ENCODE results near the gene GGCX.
A peak's percentile ranks its signal among the peaks of the same experiment; 100 is the strongest.

The GGCX gene

GRCh38 chr2:85540133-85540648 is 21.1 kb downstream of the GGCX start:
- Histone ChIP-seq H3K4me2 (ENCODE audit: insufficient read depth, low read length) (peak overlapping the region; percentile 75), H3K36me3 (ENCODE audit: insufficient read depth, low read length) (peaks cover 62% of the 10 kb centered on the region), H3K4me1 (ENCODE audit: insufficient read depth, low read length) (peaks cover 45% of the 10 kb centered on the region), H4K20me1 (ENCODE audit: insufficient read depth, low read length) (peaks cover 51% of the 10 kb centered on the region), H3K9me3 (ENCODE audit: insufficient read depth, low read length, severe bottlenecking) (no peaks in the 10 kb centered on the region), H3K9ac (ENCODE audit: low read depth, low read length) (peak overlapping the region; percentile 95), H3K79me2 (ENCODE audit: insufficient read depth, low read length) (peaks cover 67% of the 10 kb centered on the region), H3K27ac (ENCODE audit: low read length) (peak overlapping the region; percentile 92), H3K4me3 (ENCODE audit: low read depth in 1 of 2, low read length in 2 of 2) (peak overlapping the region; percentile 78 to 87), H2AFZ (ENCODE audit: low read depth, low read length) (no peak overlapping the region), H3K27me3 (ENCODE audit: insufficient read depth, low read length, poor library complexity) (no peaks in the 10 kb centered on the region)
- no peak for ATAC-seq (ENCODE audit: insufficient read depth, low read depth)
- no peak for TF ChIP-seq EZH2 (IDR thresholded peaks at IDR 0.05; ENCODE audit: borderline replicate concordance, low read depth, low read length, severe bottlenecking)
- TF ChIP-seq CTCF (IDR thresholded peaks at IDR 0.05; ENCODE audit: borderline replicate concordance, extremely low read depth, low read length, poor library complexity, severe bottlenecking) = no peak
- no peak for DNase-seq

GRCh38 chr2:85539361-85540132 is 21.7 kb downstream of the GGCX start:
- Histone ChIP-seq H3K4me1 (ENCODE audit: insufficient read depth, low read length) (peaks cover 45% of the 10 kb centered on the region), H3K36me3 (ENCODE audit: insufficient read depth, low read length) (peaks cover 55% of the 10 kb centered on the region)

GRCh38 chr2:85538507-85539360 is 22.6 kb downstream of the GGCX start, which contains the start of gene MAT2A:
TSS of gene MAT2A (plus strand) at chr2:85539168. CDS start at chr2:85539288, 120 bp downstream.
- peak; percentile 95 for DNase-seq
- Histone ChIP-seq H3K4me1 (ENCODE audit: insufficient read depth, low read length) (peaks cover 45% of the 10 kb centered on the region), H3K4me3 (ENCODE audit: low read depth in 1 of 2, low read length in 2 of 2) (peak within 1 kb of the TSS; percentile 78 to 87), H3K27ac (ENCODE audit: low read length) (peak within 1 kb of the TSS; percentile 92), H3K36me3 (ENCODE audit: insufficient read depth, low read length) (peaks cover 47% of the 10 kb centered on the region), H3K79me2 (ENCODE audit: insufficient read depth, low read length) (peaks cover 67% of the 10 kb centered on the region), H3K9ac (ENCODE audit: low read depth, low read length) (peak within 1 kb of the TSS; percentile 95), H3K9me3 (ENCODE audit: insufficient read depth, low read length, severe bottlenecking) (no peaks in the 10 kb centered on the region), H2AFZ (ENCODE audit: low read depth, low read length) (peak within 1 kb of the TSS; percentile 81), H4K20me1 (ENCODE audit: insufficient read depth, low read length) (peaks cover 43% of the 10 kb centered on the region), H3K27me3 (ENCODE audit: insufficient read depth, low read length, poor library complexity) (no peaks in the 10 kb centered on the region), H3K4me2 (ENCODE audit: insufficient read depth, low read length) (peak within 1 kb of the TSS; percentile 76)
- TF ChIP-seq EZH2 (IDR thresholded peaks at IDR 0.05; ENCODE audit: borderline replicate concordance, low read depth, low read length, severe bottlenecking) = no peak
- TF ChIP-seq CTCF (IDR thresholded peaks at IDR 0.05; ENCODE audit: borderline replicate concordance, extremely low read depth, low read length, poor library complexity, severe bottlenecking) = peak; percentile 85
- peak; percentile 73 for ATAC-seq (ENCODE audit: insufficient read depth, low read depth)

More at GRCh38 chr2:85539361-85540132, 21.7 kb downstream of the GGCX start:
- no peaks in the 10 kb centered on the region for H3K9me3 ChIP-seq (ENCODE audit: insufficient read depth, low read length, severe bottlenecking)
- peak overlapping the region; percentile 95 for H3K9ac ChIP-seq (ENCODE audit: low read depth, low read length)
- H3K4me3 ChIP-seq (ENCODE audit: low read depth in 1 of 2, low read length in 2 of 2) = peak overlapping the region; percentile 78 to 87
- peak overlapping the region; percentile 92 for H3K27ac ChIP-seq (ENCODE audit: low read length)
- H4K20me1 ChIP-seq (ENCODE audit: insufficient read depth, low read length) = peaks cover 49% of the 10 kb centered on the region
- peak; percentile 82 for DNase-seq
- TF ChIP-seq EZH2 (IDR thresholded peaks at IDR 0.05; ENCODE audit: borderline replicate concordance, low read depth, low read length, severe bottlenecking) (no peak), CTCF (IDR thresholded peaks at IDR 0.05; ENCODE audit: borderline replicate concordance, extremely low read depth, low read length, poor library complexity, severe bottlenecking) (no peak)
- H3K27me3 ChIP-seq (ENCODE audit: insufficient read depth, low read length, poor library complexity) = no peaks in the 10 kb centered on the region
- H3K79me2 ChIP-seq (ENCODE audit: insufficient read depth, low read length) = peaks cover 67% of the 10 kb centered on the region
- no peak overlapping the region for H2AFZ ChIP-seq (ENCODE audit: low read depth, low read length)
- ATAC-seq (ENCODE audit: insufficient read depth, low read depth) = peak; percentile 34
- H3K4me2 ChIP-seq (ENCODE audit: insufficient read depth, low read length) = peak overlapping the region; percentile 75
